ENCODE data around the gene HUWE1. TPM values are rescaled to one million over a fixed set of nuclear protein-coding genes. Genes with fewer than 3 reads are reported as not detected.
"Not testable (repeated sequence)": the region's sequence is repeated elsewhere in the genome, so short reads cannot be mapped to it uniquely, and the experiment has no call there.

The HUWE1 gene, protein sequence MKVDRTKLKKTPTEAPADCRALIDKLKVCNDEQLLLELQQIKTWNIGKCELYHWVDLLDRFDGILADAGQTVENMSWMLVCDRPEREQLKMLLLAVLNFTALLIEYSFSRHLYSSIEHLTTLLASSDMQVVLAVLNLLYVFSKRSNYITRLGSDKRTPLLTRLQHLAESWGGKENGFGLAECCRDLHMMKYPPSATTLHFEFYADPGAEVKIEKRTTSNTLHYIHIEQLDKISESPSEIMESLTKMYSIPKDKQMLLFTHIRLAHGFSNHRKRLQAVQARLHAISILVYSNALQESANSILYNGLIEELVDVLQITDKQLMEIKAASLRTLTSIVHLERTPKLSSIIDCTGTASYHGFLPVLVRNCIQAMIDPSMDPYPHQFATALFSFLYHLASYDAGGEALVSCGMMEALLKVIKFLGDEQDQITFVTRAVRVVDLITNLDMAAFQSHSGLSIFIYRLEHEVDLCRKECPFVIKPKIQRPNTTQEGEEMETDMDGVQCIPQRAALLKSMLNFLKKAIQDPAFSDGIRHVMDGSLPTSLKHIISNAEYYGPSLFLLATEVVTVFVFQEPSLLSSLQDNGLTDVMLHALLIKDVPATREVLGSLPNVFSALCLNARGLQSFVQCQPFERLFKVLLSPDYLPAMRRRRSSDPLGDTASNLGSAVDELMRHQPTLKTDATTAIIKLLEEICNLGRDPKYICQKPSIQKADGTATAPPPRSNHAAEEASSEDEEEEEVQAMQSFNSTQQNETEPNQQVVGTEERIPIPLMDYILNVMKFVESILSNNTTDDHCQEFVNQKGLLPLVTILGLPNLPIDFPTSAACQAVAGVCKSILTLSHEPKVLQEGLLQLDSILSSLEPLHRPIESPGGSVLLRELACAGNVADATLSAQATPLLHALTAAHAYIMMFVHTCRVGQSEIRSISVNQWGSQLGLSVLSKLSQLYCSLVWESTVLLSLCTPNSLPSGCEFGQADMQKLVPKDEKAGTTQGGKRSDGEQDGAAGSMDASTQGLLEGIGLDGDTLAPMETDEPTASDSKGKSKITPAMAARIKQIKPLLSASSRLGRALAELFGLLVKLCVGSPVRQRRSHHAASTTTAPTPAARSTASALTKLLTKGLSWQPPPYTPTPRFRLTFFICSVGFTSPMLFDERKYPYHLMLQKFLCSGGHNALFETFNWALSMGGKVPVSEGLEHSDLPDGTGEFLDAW (N-terminal part only)
- 79.0 TPM for polyA plus RNA-seq (ENCODE audit: insufficient read length)

DNA sequence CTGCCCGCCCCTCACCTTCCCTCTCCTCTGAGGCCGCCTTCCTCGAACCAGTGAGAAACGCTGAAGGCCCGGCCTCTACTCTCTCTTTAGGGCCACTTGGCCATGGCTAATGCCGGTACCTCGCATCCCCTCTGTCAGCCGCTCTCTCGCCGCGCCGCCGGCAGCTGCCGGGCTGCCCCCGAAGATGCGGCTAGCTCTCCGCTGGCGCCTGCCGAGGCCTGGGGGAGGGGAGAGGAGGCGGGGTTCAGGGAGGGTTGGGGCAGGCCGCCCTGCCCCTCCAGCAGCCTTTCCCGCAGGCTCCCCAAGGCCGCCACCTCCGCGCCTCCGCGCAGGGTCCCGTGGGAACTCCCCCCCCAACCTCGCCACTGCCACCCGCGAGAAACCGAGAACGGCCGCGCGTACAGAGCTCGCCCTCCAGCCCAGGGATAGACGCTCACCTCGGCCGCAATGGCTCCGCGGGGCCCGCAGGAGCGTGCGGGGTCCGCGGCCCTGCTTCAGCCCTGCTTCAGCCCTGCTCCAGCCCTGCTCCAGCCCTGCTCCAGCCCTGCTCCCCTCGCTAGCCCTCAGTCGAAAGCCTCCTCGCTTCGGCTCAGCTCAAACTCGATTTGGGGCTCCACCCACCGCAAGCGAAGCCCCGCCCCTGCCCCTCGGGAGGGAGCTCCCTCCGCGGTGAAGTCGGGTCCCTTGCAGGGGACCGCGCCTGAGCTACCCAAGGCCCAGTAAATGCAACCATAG lies at the start of gene HUWE1:
TSS of gene HUWE1 (minus strand) at position 569 of the 735 bp plus-strand sequence. CDS start 32,612 bp downstream, outside the sequence.
- DNase-seq (ENCODE audit: low read depth), result no peak

GRCh38 chrX:53732797-53733196 lies 46.3 kb upstream of the HUWE1 start:
- no peak for DNase-seq (ENCODE audit: low read depth)

DNA sequence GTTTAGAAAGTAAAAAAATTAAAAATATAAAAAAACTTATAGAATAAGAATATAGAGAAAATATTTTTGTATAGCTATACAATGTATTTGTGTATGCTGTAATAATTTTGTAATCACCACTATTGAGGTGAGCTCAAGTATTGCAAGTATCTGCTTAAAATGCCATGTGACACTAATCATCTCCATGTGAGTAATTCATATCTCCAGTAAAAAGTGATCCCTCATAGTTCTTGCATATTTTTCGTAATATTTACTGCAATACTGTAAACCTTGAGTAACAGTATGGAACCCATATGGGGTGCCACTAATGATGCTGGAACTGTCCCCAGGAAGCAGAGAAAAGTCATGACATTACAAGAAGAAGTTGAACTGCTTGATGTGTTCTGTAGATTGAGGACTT lies 43.2 kb upstream of the HUWE1 start:
- DNase-seq (ENCODE audit: low read depth), result no peak

- no peak for DNase-seq (ENCODE audit: low read depth)
These were observed 42.0 kb upstream of the HUWE1 start for GRCh38 chrX:53728506-53728905.

GRCh38 chrX:53724872-53725271 lies 38.4 kb upstream of the HUWE1 start:
- DNase-seq (ENCODE audit: low read depth), result no peak

DNA sequence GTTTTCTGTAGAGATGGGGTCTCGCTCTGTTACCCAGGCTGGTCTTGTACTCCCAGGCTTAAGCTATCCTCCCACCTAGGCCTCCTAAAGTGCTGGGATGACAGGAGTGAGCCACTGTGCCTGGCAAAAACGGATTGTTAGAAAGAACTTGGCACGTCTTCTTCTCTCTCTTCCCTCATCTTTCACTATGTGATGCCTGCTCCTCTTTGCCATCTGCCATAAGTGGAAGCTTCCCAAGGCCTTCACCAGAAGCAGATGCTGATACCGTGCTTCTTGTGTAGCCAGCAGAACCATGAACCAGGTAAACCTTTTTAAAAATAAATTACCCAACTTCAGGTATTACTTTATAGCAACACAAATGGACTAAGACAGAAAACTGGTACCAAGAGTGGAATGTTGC lies 36.9 kb upstream of the HUWE1 start:
- no peak for DNase-seq (ENCODE audit: low read depth)

- DNase-seq (ENCODE audit: low read depth), result not testable (repeated sequence)
These were observed 35.1 kb upstream of the HUWE1 start for GRCh38 chrX:53721610-53722009.

DNA sequence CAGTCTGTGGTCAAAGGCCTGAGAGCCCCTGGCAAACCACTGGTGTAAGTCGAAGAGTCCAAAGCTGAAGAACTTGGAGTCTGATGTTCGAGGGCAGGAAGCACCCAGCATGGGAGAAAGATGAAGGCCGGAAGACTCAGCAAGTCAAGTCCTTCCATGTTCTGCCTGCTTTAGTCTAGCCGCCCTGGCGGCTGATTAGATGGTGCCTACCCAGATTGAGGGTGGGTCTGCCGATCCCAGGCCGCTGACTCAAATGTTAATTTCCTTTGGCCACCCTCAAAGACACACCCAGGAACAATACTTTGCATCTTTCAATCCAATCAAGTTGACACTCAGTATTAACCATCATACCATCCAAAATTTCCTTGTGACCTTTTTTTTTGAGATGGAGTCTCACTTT lies 33.1 kb upstream of the HUWE1 start:
- DNase-seq (ENCODE audit: low read depth), result not testable (repeated sequence)

GRCh38 chrX:53718073-53718472 lies 31.6 kb upstream of the HUWE1 start:
- DNase-seq (ENCODE audit: low read depth), result no peak

DNA sequence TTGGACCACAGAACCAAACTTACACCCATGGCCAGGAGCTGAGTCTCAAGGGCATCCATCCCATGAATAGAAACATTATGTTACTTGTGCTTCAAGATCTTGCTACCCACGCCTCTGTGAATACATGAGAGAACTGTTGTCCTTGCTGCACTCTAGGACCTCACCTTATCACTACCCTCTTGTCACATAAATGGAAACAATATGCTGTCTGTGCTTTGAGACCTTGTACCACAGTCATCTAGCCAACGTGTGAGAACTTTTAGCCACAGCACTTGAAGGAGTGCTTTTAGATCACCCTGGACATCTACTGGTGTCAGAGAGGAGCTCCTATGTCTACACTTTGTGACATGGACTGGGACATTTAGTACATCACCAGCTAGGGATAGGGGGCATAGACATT lies 30.7 kb upstream of the HUWE1 start:
- no peak for DNase-seq (ENCODE audit: low read depth)

DNA sequence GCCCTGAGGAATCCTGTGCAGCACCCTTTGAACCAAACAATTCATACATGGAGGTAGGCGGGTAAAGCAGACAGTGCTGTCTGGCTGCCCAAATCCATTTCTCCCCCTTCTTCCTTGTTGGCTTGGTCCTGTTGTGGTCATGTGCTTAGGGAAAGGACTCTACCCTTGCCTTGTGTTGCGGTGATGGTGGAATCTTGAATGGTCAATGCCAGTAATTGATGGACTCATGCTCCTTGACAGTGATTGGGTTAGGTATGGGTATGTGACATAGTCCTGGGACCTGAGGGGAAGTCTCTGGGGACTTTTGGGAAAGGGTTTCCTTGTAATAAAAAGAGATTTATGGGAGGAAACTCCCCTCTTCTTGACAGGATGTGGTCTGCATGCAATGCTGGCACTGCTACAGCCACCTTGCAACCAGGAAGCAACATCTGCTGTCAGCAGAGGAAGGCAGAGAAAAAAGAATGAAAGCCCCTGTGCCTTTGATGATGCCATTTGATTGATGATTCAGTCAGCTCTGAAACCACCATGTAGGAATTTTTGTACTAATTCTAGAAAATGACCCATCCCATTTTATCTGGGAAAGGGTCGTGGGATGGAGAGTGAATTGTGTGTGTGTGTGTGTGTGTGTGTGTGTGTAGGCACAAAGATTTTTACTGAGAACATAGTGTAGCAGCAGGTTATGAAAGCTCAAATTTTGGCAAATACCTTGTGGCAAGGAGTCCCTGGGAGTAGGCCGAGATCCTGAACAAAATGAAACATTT lies 30.0 kb upstream of the HUWE1 start:
- DNase-seq (ENCODE audit: low read depth), result no peak

GRCh38 chrX:53715346-53715924 lies 28.9 kb upstream of the HUWE1 start:
- no peak for DNase-seq (ENCODE audit: low read depth)

GRCh38 chrX:53714580-53715345 lies 28.2 kb upstream of the HUWE1 start:
- no peak for DNase-seq (ENCODE audit: low read depth)

DNA sequence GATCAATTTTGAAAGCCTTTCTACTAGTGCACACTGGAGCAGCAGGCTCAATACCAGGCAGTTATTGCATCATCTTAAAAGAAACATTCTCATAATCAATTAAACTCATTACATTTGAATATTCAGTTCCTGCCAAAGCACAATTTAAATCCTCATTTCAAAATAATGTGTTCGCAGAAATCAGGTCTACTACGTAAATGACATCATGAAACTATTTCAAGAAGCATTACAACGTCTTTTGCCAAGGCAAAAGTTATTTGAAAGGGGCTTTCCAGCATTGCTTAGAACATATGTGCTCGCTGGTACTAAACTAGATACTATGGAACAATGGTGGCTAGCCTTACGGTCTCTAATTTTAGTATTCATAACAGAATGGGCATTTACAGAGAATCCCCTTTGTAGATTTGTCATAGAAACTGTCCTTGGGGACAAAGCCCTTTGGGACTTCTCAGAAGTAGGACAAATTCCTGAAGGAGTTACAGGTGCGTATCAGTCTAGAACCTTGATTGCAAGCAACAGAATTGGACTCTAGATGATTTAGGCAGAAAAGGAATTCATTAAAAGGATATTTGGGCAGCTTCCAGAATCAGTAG lies 27.6 kb upstream of the HUWE1 start:
- DNase-seq (ENCODE audit: low read depth), result no peak

DNA sequence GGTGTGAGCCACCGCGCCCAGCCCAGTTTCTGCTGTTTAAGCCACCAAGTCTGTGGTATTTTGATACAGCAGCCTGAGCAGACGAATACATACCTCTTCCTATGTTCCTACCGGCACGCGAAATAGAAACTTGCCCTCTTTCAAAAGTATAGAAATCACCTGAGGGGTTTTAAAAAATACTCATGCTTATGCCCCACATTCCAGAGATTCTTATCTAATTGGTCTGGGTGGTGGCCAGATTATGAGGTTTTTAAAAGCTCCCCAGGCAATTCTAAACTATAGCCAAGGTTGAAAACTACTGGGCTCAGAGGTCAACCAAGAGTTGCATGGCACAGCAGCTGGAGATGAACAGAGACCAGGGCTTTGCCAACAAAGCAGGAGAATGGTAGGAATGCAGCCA lies 24.9 kb upstream of the HUWE1 start:
- DNase-seq (ENCODE audit: low read depth), result no peak

DNA sequence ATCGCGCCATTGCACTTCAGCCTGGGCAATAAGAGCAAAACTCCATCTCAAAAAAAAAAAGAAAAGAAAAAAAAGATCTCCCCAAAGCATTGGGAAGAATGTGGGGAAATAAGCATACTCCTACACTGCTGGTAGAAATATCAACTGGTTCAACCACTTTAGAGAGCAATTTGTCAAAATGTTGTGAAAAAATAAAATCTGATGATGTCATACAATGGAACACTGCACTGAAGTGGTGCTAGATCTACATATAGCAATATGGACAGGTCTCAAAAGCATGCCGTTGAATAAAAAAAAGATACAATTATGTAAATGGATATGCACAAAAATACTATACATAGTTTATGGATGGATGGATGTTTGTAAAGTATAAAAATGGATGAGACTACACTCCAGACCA lies 18.3 kb upstream of the HUWE1 start:
- DNase-seq (ENCODE audit: low read depth), result no peak

DNA sequence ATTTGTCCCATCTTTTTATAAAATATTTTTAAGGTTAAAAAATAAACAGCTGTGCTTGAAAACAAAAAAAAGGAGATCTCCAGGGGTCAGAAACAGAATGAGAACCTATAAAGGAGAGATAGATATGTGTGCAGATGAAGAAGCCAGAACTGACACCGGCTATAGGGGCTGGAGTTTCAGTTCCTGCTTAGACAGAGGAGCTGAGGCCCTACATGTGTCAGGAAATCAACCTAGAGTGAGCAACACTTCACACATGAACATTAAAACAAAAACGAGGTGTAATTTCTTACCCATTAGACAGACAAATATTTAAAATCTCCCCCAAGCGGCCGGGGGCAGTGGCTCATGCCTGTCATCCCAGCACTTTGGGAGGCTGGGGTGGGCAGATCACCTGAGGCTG lies 17.8 kb upstream of the HUWE1 start:
- no peak for DNase-seq (ENCODE audit: low read depth)

DNA sequence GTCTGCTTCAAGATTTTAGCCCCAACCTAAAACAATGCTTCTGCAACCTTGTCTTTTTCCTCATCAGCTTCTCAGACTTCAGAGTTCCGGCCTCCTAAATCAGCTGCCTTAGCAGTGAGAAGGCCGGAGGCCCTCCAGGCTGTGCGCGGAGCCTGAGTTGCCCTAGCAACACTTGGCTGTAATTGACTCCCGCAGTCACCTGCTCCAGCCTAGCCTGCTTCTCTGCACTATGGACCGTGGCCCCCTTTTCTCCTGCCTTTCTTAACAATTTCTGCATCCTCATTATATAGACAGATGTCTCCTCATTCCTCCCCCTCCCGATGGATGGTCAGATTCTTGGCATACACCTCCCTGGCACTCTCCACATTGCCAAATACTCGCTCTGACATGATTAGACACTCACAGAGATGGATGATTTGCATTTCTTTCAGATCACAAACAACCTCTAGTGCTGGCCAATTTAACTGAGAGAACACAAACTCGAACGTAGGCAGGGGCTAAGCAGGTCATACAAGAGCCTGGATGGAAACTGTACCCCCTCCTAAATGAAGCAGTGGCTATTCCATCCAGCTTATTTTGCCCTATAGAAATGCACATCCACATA lies 9.5 kb upstream of the HUWE1 start:
- DNase-seq (ENCODE audit: low read depth), result no peak

DNA sequence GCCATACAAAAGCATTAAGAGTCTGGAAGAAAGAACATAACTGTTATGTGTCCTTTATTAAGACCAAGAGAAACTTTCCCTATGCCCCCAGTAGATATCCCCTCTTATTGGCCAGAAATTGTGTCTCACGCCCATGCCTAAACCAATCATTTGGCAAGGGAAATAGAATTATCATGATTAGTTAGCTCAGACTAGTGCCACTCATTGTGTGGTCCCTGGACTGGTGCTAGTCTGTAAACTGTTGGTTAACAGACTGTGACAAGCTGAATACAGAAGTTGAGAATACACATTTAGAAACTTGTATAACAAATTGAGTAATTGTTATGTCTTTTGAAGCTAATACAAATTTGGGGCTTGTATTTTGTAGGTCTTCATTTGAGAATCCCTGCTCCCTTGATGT lies 8.1 kb upstream of the HUWE1 start:
- no peak for DNase-seq (ENCODE audit: low read depth)

Measured in forelimb muscle (tissue), 1 donor.